ENCODE measurements around the gene CCDC141. TPM values are rescaled to one million over a fixed set of nuclear protein-coding genes. Genes with fewer than 3 reads are reported as not detected.

CCDC141 gene
- total RNA-seq, 1 experiment from 2014 or later: 0.30 TPM

DNA sequence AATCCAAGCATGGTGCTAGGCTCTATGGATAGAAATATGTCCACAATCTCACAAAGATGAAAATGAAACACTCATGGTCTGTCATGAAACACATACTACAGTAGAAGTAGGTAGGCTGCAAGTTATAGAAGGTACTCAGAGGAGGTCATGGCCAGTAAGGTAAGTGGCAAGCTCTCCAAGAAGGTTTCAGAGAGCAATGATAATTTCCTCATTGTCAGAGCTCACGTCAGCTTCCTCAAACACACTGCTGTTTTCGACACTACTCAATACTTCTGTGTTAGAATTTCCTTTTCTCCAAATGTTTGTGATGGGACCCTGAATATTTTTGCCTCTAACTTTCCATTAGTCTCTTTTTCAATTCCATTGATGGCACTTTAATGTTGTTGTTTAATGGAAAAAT is 25.5 kb downstream of the CCDC141 start (continued):
- TF ChIP-seq, protein P1, sequence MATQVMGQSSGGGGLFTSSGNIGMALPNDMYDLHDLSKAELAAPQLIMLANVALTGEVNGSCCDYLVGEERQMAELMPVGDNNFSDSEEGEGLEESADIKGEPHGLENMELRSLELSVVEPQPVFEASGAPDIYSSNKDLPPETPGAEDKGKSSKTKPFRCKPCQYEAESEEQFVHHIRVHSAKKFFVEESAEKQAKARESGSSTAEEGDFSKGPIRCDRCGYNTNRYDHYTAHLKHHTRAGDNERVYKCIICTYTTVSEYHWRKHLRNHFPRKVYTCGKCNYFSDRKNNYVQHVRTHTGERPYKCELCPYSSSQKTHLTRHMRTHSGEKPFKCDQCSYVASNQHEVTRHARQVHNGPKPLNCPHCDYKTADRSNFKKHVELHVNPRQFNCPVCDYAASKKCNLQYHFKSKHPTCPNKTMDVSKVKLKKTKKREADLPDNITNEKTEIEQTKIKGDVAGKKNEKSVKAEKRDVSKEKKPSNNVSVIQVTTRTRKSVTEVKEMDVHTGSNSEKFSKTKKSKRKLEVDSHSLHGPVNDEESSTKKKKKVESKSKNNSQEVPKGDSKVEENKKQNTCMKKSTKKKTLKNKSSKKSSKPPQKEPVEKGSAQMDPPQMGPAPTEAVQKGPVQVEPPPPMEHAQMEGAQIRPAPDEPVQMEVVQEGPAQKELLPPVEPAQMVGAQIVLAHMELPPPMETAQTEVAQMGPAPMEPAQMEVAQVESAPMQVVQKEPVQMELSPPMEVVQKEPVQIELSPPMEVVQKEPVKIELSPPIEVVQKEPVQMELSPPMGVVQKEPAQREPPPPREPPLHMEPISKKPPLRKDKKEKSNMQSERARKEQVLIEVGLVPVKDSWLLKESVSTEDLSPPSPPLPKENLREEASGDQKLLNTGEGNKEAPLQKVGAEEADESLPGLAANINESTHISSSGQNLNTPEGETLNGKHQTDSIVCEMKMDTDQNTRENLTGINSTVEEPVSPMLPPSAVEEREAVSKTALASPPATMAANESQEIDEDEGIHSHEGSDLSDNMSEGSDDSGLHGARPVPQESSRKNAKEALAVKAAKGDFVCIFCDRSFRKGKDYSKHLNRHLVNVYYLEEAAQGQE (IDR thresholded peaks at IDR 0.05; ENCODE audit: low read depth): no peak

DNA sequence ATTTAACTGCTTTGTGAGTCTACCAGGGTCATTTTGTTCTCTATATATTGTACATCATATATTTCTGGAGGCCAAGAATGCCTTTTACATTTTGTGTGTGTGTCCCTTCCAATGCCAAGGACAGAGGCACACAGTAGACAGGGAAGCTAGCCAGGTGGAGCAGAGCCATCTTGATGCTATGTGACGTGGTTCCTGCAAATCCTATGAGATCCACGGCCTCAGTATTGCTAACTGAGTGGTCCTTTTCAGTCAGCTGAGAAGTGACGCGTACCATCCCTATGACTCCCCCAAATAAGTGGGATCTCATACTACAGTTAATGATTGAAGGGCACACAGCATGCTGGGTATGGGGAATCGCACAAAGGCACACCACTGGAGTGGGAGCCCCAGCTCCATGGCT is 27.3 kb downstream of the CCDC141 start:
- no peak overlapping the region for H3K9ac ChIP-seq (ENCODE audit: low read length)
- TF ChIP-seq SRF (IDR thresholded peaks at IDR 0.05; ENCODE audit: low read depth) (no peak), EZH2phosphoT487 (IDR thresholded peaks at IDR 0.05; ENCODE audit: borderline replicate concordance) (no peak), EZH2 (IDR thresholded peaks at IDR 0.05) (no peak), CBX3 (IDR thresholded peaks at IDR 0.05; ENCODE audit: low read depth) (no peak), JUND (IDR thresholded peaks at IDR 0.05) (no peak), SP1 (IDR thresholded peaks at IDR 0.05; ENCODE audit: low read depth) (no peak), ZNF274 (IDR thresholded peaks at IDR 0.05; ENCODE audit: low read depth, low read length) (no peak), TCF7L2 (IDR thresholded peaks at IDR 0.05; ENCODE audit: borderline replicate concordance, extremely low read depth, insufficient read depth, insufficient read length) (no peak), ELF1 (IDR thresholded peaks at IDR 0.05; ENCODE audit: borderline replicate concordance, low read depth) (no peak), POLR2AphosphoS5 (IDR thresholded peaks at IDR 0.05; ENCODE audit: low read depth, low read length) (no peak), POLR2A (IDR thresholded peaks at IDR 0.05; ENCODE audit: borderline replicate concordance, extremely low read depth, insufficient read depth, insufficient read length) (no peak), FOSL1 (IDR thresholded peaks at IDR 0.05; ENCODE audit: low read depth) (no peak), ZFX (IDR thresholded peaks at IDR 0.05) (no peak), EGR1 (IDR thresholded peaks at IDR 0.05; ENCODE audit: low read depth) (no peak), SIN3A (IDR thresholded peaks at IDR 0.05; ENCODE audit: low read depth) (no peak)
- TF ChIP-seq, protein P2, sequence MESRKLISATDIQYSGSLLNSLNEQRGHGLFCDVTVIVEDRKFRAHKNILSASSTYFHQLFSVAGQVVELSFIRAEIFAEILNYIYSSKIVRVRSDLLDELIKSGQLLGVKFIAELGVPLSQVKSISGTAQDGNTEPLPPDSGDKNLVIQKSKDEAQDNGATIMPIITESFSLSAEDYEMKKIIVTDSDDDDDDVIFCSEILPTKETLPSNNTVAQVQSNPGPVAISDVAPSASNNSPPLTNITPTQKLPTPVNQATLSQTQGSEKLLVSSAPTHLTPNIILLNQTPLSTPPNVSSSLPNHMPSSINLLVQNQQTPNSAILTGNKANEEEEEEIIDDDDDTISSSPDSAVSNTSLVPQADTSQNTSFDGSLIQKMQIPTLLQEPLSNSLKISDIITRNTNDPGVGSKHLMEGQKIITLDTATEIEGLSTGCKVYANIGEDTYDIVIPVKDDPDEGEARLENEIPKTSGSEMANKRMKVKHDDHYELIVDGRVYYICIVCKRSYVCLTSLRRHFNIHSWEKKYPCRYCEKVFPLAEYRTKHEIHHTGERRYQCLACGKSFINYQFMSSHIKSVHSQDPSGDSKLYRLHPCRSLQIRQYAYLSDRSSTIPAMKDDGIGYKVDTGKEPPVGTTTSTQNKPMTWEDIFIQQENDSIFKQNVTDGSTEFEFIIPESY (IDR thresholded peaks at IDR 0.05; ENCODE audit: extremely low read depth, insufficient replicate concordance, low read length): no peak
- TF ChIP-seq, protein P3, sequence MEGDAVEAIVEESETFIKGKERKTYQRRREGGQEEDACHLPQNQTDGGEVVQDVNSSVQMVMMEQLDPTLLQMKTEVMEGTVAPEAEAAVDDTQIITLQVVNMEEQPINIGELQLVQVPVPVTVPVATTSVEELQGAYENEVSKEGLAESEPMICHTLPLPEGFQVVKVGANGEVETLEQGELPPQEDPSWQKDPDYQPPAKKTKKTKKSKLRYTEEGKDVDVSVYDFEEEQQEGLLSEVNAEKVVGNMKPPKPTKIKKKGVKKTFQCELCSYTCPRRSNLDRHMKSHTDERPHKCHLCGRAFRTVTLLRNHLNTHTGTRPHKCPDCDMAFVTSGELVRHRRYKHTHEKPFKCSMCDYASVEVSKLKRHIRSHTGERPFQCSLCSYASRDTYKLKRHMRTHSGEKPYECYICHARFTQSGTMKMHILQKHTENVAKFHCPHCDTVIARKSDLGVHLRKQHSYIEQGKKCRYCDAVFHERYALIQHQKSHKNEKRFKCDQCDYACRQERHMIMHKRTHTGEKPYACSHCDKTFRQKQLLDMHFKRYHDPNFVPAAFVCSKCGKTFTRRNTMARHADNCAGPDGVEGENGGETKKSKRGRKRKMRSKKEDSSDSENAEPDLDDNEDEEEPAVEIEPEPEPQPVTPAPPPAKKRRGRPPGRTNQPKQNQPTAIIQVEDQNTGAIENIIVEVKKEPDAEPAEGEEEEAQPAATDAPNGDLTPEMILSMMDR (IDR thresholded peaks at IDR 0.05 in 2 of 3, conservative IDR thresholded peaks at IDR 0.05 in 1 of 3; ENCODE audit: borderline replicate concordance in 1 of 3, insufficient read depth in 1 of 3, low read depth in 2 of 3, low read length in 2 of 3): no peak
- TF ChIP-seq, protein P4, sequence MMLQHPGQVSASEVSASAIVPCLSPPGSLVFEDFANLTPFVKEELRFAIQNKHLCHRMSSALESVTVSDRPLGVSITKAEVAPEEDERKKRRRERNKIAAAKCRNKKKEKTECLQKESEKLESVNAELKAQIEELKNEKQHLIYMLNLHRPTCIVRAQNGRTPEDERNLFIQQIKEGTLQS (IDR thresholded peaks at IDR 0.05): no peak
- TF ChIP-seq, protein P5, sequence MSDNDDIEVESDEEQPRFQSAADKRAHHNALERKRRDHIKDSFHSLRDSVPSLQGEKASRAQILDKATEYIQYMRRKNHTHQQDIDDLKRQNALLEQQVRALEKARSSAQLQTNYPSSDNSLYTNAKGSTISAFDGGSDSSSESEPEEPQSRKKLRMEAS (IDR thresholded peaks at IDR 0.05): no peak

More for the DNA sequence above, 27.3 kb downstream of the CCDC141 start:
- Histone ChIP-seq H3K27me3 (ENCODE audit: insufficient read depth, low read length) (no peaks in the 10 kb centered on the region), H3K36me3 (ENCODE audit: control insufficient read depth in 1 of 2, insufficient read depth in 2 of 2, low read length in 2 of 2) (no peaks in the 10 kb centered on the region), H3K4me1 (ENCODE audit: control insufficient read depth in 1 of 2, insufficient read depth in 2 of 2, low read length in 2 of 2) (no peaks in the 10 kb centered on the region), H3K4me2 (ENCODE audit: low read length) (no peak overlapping the region), H3K79me2 (ENCODE audit: insufficient read depth, low read length) (no peaks in the 10 kb centered on the region), H3K9me2 (ENCODE audit: insufficient read depth) (no peaks in the 10 kb centered on the region), H4K20me1 (ENCODE audit: insufficient read depth) (no peaks in the 10 kb centered on the region), H3K4me3 (replicated peaks in 1 of 2; ENCODE audit: low read depth in 1 of 2, low read length in 2 of 2) (no peak overlapping the region), H2AFZ (ENCODE audit: low read depth, low read length, poor library complexity, severe bottlenecking) (no peak overlapping the region), H3K27ac (ENCODE audit: low read depth, low read length) (no peak overlapping the region), H3K9me3 (ENCODE audit: control insufficient read depth in 1 of 2, insufficient read depth in 1 of 2, low read depth in 1 of 2, low read length in 2 of 2) (no peaks in the 10 kb centered on the region)
- ATAC-seq (no peak), DNase-seq (ENCODE audit: low read depth, low spot score) (no peak)
- POLR2A ChIA-PET: no interaction called here
- no TSS peak for BruUV-seq (replicated peaks)
- intact Hi-C loops (cut with micrococcal nuclease): no loop called here
- RAD21 ChIA-PET (ENCODE audit: low non-redundant PET in 1 of 2, low total read pairs in 2 of 2, uncharacterized antibody in 2 of 2, unreplicated experiment in 2 of 2): no interaction called here
- CTCF ChIA-PET: interaction anchor here (1.4 kb wide), 1 partner anchor 261 kb away, joined by 4 read pairs; no protein-coding TSS in a partner anchor

All from HCT116 (cell line).